ENCODE measurements around the gene CRACR2B. TPM values are rescaled to one million over a fixed set of nuclear protein-coding genes. Genes with fewer than 3 reads are reported as not detected.

Gene CRACR2B
- total RNA-seq, 1 experiment from 2014 or later = 11.8 TPM

DNA sequence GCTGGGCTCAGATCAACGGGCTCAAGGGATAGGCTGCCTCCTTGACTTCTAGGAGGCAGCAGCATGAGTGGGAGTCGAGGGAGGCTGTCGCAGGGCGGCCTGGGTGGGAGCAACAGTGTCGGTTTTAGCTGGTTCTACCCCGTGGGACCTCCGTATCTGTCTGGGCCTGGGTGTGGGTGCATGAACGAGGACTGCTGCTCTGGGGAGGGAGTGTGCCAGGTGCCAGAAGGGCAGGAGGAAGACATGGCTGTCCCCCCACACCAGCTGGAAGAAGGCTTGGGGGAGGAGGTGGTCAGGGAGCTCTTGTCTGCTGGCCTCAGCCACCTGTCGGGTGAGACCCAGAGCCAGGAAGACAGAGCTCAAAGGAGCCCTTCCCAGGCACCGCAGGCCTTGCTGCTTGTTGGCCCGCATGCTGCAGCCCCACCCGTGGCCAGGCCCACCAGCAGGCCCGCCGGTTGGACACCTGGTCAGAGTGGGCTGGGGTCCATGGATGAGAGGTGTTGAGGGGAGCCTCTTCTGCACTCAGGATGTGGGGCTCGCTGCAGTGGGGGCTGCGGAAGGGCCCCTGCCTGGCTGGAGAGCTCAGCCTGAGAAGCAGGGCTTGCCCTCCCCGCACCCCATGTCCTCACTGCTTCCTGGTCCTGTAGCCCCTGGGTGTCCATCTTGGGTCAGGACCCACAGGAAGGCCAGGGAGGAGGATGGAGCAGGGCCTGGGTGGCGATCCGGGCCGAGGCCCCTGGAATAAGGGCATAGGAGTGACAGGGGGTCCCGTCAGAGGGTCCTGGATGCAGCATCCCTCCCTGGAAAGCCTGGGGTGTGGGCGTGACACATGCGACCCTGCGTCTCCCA is 41.3 kb upstream of the CRACR2B start:
- no peak for ATAC-seq
- Histone ChIP-seq H3K27ac (ENCODE audit: low read depth, low read length) (no peak overlapping the region), H4K20me1 (ENCODE audit: insufficient read depth) (no peaks in the 10 kb centered on the region), H3K27me3 (ENCODE audit: insufficient read depth, low read length) (no peaks in the 10 kb centered on the region), H3K9ac (ENCODE audit: low read length) (no peak overlapping the region), H3K9me2 (ENCODE audit: insufficient read depth) (no peaks in the 10 kb centered on the region), H2AFZ (ENCODE audit: low read depth, low read length, poor library complexity, severe bottlenecking) (no peak overlapping the region), H3K36me3 (ENCODE audit: control insufficient read depth in 1 of 2, insufficient read depth in 2 of 2, low read length in 2 of 2) (no peaks in the 10 kb centered on the region), H3K4me3 (replicated peaks in 1 of 2; ENCODE audit: low read depth in 1 of 2, low read length in 2 of 2) (no peak overlapping the region), H3K4me2 (ENCODE audit: low read length) (no peak overlapping the region), H3K79me2 (ENCODE audit: insufficient read depth, low read length) (no peaks in the 10 kb centered on the region), H3K9me3 (ENCODE audit: control insufficient read depth in 1 of 2, insufficient read depth in 1 of 2, low read depth in 1 of 2, low read length in 2 of 2) (no peaks in the 10 kb centered on the region), H3K4me1 (ENCODE audit: control insufficient read depth in 1 of 2, insufficient read depth in 2 of 2, low read length in 2 of 2) (peaks cover 21 to 37% of the 10 kb centered on the region in 2 experiments)
- intact Hi-C loops (cut with micrococcal nuclease) = no loop called here
- ChIA-PET CTCF (no interaction called here), RAD21 (ENCODE audit: low non-redundant PET in 1 of 2, low total read pairs in 2 of 2, uncharacterized antibody in 2 of 2, unreplicated experiment in 2 of 2) (no interaction called here), POLR2A (interaction anchor here (0.7 to 1.1 kb wide), 2 partner anchors 9 to 11 kb away, joined by 3 to 4 read pairs; no protein-coding TSS in a partner anchor)
- no TSS peak for BruUV-seq (replicated peaks)
- no peak for DNase-seq (ENCODE audit: low read depth, low spot score)
- TF ChIP-seq ZNF274 (IDR thresholded peaks at IDR 0.05; ENCODE audit: low read depth, low read length) = no peak
- no peak for TF ChIP-seq EZH2phosphoT487 (IDR thresholded peaks at IDR 0.05; ENCODE audit: borderline replicate concordance)
- TF ChIP-seq RAD21 (IDR thresholded peaks at IDR 0.05; ENCODE audit: low read depth) = no peak

DNA sequence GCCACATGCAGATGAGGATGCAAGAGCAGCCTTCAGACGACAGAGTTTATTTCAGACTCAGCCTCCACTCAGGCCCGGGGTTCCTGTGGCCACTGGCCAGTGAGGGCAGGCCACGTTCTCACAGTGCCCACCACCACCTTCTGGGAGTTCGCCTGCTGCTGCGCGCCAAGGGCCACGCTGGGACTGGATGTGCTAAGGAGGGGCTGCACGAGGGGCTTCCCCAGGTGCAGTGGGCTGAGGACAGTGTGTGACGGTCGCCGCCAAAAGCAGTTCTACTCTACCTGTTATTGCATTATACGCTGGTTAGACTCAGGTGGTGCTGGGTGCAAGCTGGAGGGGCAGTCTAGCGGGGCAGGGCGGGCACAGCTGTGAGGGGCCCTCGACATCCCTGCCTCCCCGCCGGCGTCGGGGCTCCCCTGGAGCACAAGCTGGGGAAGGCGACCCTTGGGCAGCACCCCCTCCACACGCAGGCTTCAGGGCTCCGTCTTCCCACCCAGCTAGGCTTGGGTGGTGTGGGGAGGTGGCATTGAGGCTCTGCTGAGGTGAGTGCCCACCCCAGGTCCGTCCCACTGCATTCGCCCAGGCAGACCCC is 40.5 kb upstream of the CRACR2B start:
- no peaks in the 10 kb centered on the region for H3K9me3 ChIP-seq (ENCODE audit: control insufficient read depth in 1 of 2, insufficient read depth in 1 of 2, low read depth in 1 of 2, low read length in 2 of 2)
- H3K4me1 ChIP-seq (ENCODE audit: control insufficient read depth in 1 of 2, insufficient read depth in 2 of 2, low read length in 2 of 2) = peaks cover 21 to 34% of the 10 kb centered on the region in 2 experiments
- ATAC-seq (no peak), DNase-seq (ENCODE audit: low read depth, low spot score) (no peak)
- H3K9ac ChIP-seq (ENCODE audit: low read length) = no peak overlapping the region
- H3K36me3 ChIP-seq (ENCODE audit: control insufficient read depth in 1 of 2, insufficient read depth in 2 of 2, low read length in 2 of 2) = no peaks in the 10 kb centered on the region
- no peaks in the 10 kb centered on the region for H3K27me3 ChIP-seq (ENCODE audit: insufficient read depth, low read length)
- intact Hi-C loops (cut with micrococcal nuclease) = no loop called here
- H3K27ac ChIP-seq (ENCODE audit: low read depth, low read length) = no peak overlapping the region; the same call in 1 of the 2 replicates
- no peak overlapping the region for H3K4me3 ChIP-seq (replicated peaks in 1 of 2; ENCODE audit: low read depth in 1 of 2, low read length in 2 of 2)
- no peaks in the 10 kb centered on the region for H3K79me2 ChIP-seq (ENCODE audit: insufficient read depth, low read length)
- no peak overlapping the region for H2AFZ ChIP-seq (ENCODE audit: low read depth, low read length, poor library complexity, severe bottlenecking)
- ChIA-PET CTCF (no interaction called here), RAD21 (ENCODE audit: low non-redundant PET in 1 of 2, low total read pairs in 2 of 2, uncharacterized antibody in 2 of 2, unreplicated experiment in 2 of 2) (no interaction called here), POLR2A (no interaction called here)
- H3K9me2 ChIP-seq (ENCODE audit: insufficient read depth) = no peaks in the 10 kb centered on the region
- BruUV-seq (replicated peaks) = no TSS peak
- no peaks in the 10 kb centered on the region for H4K20me1 ChIP-seq (ENCODE audit: insufficient read depth)
- H3K4me2 ChIP-seq (ENCODE audit: low read length) = no peak overlapping the region
- TF ChIP-seq SRF (IDR thresholded peaks at IDR 0.05; ENCODE audit: low read depth) (no peak), SP1 (IDR thresholded peaks at IDR 0.05; ENCODE audit: low read depth) (no peak), RAD21 (IDR thresholded peaks at IDR 0.05; ENCODE audit: low read depth) (no peak), FOSL1 (IDR thresholded peaks at IDR 0.05; ENCODE audit: low read depth) (no peak), POLR2A (IDR thresholded peaks at IDR 0.05; ENCODE audit: borderline replicate concordance, extremely low read depth, insufficient read depth, insufficient read length) (no peak), ELF1 (IDR thresholded peaks at IDR 0.05; ENCODE audit: borderline replicate concordance, low read depth) (no peak), ZNF274 (IDR thresholded peaks at IDR 0.05; ENCODE audit: low read depth, low read length) (no peak), EZH2 (IDR thresholded peaks at IDR 0.05) (no peak), EGR1 (IDR thresholded peaks at IDR 0.05; ENCODE audit: low read depth) (no peak), EZH2phosphoT487 (IDR thresholded peaks at IDR 0.05; ENCODE audit: borderline replicate concordance) (no peak), CEBPB (IDR thresholded peaks at IDR 0.05; ENCODE audit: low read depth) (no peak), CBX3 (IDR thresholded peaks at IDR 0.05; ENCODE audit: low read depth) (no peak), JUND (IDR thresholded peaks at IDR 0.05) (no peak)
- TF ChIP-seq, protein P1, sequence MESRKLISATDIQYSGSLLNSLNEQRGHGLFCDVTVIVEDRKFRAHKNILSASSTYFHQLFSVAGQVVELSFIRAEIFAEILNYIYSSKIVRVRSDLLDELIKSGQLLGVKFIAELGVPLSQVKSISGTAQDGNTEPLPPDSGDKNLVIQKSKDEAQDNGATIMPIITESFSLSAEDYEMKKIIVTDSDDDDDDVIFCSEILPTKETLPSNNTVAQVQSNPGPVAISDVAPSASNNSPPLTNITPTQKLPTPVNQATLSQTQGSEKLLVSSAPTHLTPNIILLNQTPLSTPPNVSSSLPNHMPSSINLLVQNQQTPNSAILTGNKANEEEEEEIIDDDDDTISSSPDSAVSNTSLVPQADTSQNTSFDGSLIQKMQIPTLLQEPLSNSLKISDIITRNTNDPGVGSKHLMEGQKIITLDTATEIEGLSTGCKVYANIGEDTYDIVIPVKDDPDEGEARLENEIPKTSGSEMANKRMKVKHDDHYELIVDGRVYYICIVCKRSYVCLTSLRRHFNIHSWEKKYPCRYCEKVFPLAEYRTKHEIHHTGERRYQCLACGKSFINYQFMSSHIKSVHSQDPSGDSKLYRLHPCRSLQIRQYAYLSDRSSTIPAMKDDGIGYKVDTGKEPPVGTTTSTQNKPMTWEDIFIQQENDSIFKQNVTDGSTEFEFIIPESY (IDR thresholded peaks at IDR 0.05; ENCODE audit: extremely low read depth, insufficient replicate concordance, low read length) = no peak
- TF ChIP-seq, protein P2, sequence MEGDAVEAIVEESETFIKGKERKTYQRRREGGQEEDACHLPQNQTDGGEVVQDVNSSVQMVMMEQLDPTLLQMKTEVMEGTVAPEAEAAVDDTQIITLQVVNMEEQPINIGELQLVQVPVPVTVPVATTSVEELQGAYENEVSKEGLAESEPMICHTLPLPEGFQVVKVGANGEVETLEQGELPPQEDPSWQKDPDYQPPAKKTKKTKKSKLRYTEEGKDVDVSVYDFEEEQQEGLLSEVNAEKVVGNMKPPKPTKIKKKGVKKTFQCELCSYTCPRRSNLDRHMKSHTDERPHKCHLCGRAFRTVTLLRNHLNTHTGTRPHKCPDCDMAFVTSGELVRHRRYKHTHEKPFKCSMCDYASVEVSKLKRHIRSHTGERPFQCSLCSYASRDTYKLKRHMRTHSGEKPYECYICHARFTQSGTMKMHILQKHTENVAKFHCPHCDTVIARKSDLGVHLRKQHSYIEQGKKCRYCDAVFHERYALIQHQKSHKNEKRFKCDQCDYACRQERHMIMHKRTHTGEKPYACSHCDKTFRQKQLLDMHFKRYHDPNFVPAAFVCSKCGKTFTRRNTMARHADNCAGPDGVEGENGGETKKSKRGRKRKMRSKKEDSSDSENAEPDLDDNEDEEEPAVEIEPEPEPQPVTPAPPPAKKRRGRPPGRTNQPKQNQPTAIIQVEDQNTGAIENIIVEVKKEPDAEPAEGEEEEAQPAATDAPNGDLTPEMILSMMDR (IDR thresholded peaks at IDR 0.05 in 2 of 3, conservative IDR thresholded peaks at IDR 0.05 in 1 of 3; ENCODE audit: borderline replicate concordance in 1 of 3, insufficient read depth in 1 of 3, low read depth in 2 of 3, low read length in 2 of 3) = no peak
- TF ChIP-seq, protein P3, sequence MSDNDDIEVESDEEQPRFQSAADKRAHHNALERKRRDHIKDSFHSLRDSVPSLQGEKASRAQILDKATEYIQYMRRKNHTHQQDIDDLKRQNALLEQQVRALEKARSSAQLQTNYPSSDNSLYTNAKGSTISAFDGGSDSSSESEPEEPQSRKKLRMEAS (IDR thresholded peaks at IDR 0.05) = no peak

Data from HCT116 (cell line).